ENCODE results near the gene WNT11. TPM values are rescaled to one million over a fixed set of nuclear protein-coding genes. Genes with fewer than 3 reads are reported as not detected.

Gene WNT11
- total and polyA plus RNA-seq, 2 of the 13 experiments (the other 11 are each of a cell fraction or from before 2014, with no cell fraction given): 0.34 to 0.66 TPM

GRCh38 chr11:76234416-76235232 is 28.3 kb upstream of the WNT11 start (continued):
- TF ChIP-seq, protein P1, sequence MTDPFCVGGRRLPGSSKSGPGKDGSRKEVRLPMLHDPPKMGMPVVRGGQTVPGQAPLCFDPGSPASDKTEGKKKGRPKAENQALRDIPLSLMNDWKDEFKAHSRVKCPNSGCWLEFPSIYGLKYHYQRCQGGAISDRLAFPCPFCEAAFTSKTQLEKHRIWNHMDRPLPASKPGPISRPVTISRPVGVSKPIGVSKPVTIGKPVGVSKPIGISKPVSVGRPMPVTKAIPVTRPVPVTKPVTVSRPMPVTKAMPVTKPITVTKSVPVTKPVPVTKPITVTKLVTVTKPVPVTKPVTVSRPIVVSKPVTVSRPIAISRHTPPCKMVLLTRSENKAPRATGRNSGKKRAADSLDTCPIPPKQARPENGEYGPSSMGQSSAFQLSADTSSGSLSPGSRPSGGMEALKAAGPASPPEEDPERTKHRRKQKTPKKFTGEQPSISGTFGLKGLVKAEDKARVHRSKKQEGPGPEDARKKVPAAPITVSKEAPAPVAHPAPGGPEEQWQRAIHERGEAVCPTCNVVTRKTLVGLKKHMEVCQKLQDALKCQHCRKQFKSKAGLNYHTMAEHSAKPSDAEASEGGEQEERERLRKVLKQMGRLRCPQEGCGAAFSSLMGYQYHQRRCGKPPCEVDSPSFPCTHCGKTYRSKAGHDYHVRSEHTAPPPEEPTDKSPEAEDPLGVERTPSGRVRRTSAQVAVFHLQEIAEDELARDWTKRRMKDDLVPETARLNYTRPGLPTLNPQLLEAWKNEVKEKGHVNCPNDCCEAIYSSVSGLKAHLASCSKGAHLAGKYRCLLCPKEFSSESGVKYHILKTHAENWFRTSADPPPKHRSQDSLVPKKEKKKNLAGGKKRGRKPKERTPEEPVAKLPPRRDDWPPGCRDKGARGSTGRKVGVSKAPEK (CRISPR knock-in tag; IDR thresholded peaks at IDR 0.05; ENCODE audit: borderline replicate concordance): peak; percentile 24; the same call in 1 of the 2 replicates
- TF ChIP-seq SOX13 (IDR thresholded peaks at IDR 0.05) (no peak), SOX13 (CRISPR knock-in tag; conservative IDR thresholded peaks at IDR 0.05 in 1 of 2, IDR thresholded peaks at IDR 0.05 in 1 of 2) (no peak), SALL1 (CRISPR knock-in tag; IDR thresholded peaks at IDR 0.05) (no peak), KMT2A (CRISPR knock-in tag; IDR thresholded peaks at IDR 0.05) (no peak), KDM3A (CRISPR knock-in tag; IDR thresholded peaks at IDR 0.05; ENCODE audit: low read depth) (no peak), RCOR2 (CRISPR knock-in tag; IDR thresholded peaks at IDR 0.05) (no peak), LCORL (IDR thresholded peaks at IDR 0.05) (no peak), LCORL (CRISPR knock-in tag; IDR thresholded peaks at IDR 0.05) (peak; percentile 66; the same call in 1 of the 2 replicates), ZSCAN25 (CRISPR knock-in tag; IDR thresholded peaks at IDR 0.05) (no peak), FOXK1 (CRISPR knock-in tag; IDR thresholded peaks at IDR 0.05; ENCODE audit: borderline replicate concordance, low read depth) (no peak), ZNF747 (CRISPR knock-in tag; IDR thresholded peaks at IDR 0.05; ENCODE audit: borderline replicate concordance) (no peak), ZNF589 (CRISPR knock-in tag; conservative IDR thresholded peaks at IDR 0.05) (no peak), SRSF4 (IDR thresholded peaks at IDR 0.05; ENCODE audit: low read depth, low read length, poor library complexity, severe bottlenecking) (no peak), ZNF282 (IDR thresholded peaks at IDR 0.05; ENCODE audit: partially characterized antibody) (no peak), ZNF24 (IDR thresholded peaks at IDR 0.05) (no peak), ZNF619 (CRISPR knock-in tag; IDR thresholded peaks at IDR 0.05) (no peak)
- TF ChIP-seq, protein P2, sequence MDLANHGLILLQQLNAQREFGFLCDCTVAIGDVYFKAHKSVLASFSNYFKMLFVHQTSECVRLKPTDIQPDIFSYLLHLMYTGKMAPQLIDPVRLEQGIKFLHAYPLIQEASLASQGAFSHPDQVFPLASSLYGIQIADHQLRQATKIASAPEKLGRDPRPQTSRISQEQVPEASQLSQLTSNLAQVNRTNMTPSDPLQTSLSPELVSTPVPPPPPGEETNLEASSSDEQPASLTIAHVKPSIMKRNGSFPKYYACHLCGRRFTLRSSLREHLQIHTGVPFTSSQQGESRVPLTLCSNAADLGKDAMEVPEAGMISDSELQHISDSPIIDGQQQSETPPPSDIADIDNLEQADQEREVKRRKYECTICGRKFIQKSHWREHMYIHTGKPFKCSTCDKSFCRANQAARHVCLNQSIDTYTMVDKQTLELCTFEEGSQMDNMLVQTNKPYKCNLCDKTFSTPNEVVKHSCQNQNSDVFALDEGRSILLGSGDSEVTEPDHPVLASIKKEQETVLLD (CRISPR knock-in tag; IDR thresholded peaks at IDR 0.05; ENCODE audit: low read depth): no peak
- TF ChIP-seq, protein P3, sequence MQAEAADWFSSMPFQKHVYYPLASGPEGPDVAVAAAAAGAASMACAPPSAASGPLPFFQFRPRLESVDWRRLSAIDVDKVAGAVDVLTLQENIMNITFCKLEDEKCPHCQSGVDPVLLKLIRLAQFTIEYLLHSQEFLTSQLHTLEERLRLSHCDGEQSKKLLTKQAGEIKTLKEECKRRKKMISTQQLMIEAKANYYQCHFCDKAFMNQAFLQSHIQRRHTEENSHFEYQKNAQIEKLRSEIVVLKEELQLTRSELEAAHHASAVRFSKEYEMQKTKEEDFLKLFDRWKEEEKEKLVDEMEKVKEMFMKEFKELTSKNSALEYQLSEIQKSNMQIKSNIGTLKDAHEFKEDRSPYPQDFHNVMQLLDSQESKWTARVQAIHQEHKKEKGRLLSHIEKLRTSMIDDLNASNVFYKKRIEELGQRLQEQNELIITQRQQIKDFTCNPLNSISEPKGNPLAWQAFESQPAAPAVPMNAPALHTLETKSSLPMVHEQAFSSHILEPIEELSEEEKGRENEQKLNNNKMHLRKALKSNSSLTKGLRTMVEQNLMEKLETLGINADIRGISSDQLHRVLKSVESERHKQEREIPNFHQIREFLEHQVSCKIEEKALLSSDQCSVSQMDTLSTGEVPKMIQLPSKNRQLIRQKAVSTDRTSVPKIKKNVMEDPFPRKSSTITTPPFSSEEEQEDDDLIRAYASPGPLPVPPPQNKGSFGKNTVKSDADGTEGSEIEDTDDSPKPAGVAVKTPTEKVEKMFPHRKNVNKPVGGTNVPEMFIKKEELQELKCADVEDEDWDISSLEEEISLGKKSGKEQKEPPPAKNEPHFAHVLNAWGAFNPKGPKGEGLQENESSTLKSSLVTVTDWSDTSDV (CRISPR knock-in tag; IDR thresholded peaks at IDR 0.05): peak; percentile 89; the same call in 1 of the 2 replicates
- TF ChIP-seq, protein P4, sequence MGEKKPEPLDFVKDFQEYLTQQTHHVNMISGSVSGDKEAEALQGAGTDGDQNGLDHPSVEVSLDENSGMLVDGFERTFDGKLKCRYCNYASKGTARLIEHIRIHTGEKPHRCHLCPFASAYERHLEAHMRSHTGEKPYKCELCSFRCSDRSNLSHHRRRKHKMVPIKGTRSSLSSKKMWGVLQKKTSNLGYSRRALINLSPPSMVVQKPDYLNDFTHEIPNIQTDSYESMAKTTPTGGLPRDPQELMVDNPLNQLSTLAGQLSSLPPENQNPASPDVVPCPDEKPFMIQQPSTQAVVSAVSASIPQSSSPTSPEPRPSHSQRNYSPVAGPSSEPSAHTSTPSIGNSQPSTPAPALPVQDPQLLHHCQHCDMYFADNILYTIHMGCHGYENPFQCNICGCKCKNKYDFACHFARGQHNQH (CRISPR knock-in tag; IDR thresholded peaks at IDR 0.05): 0 out of 2 replicates have a peak, but pooled peaks have one; percentile 4
